ENCODE results near the gene CAPN14. TPM values are rescaled to one million over a fixed set of nuclear protein-coding genes. Genes with fewer than 3 reads are reported as not detected.

The CAPN14 gene
- total RNA-seq, 1 experiment from 2014 or later: 0.23 TPM

DNA sequence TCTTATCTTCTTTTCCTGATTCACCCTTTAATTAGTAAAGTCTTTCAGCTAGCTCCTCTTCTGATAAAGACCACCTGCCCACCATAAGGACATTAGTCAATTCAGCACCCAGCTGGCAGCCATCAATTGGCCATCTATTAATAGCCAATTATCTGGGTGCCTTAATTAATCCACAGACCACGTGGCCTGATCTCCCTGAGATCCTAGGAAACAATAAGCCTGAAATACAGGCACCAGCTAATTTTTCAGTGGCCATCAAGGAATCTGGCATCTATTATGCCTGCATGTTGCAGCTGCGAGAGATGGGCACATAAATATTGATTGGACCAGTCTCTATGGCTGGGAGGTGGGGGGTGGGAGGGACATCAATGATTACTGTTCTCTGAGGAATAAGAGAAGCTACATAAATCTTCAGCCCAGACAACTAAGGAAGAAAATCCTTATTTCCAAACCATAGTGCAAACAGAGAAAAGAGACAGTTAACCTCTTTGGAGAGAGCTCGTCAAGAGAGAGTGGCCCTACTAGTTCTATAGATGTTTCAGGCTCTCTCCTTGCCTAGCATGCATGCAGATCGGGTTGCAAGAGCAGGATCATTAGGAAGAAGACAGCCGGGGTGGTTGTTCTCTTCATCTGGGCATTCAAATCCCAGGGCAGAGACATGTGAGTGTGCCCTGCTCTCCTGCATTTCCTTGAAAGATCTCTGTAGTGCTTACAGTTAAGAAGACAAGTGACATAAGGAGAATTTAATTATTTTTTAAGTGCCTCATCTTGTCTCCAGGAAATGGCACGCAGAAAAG, 87.7 kb downstream of the CAPN14 start:
- Mint-ChIP-seq H3K9me3 (ENCODE audit: unreplicated experiment) (no peaks in the 10 kb centered on the region), H3K36me3 (ENCODE audit: insufficient read depth, unreplicated experiment) (no peaks in the 10 kb centered on the region), H3K27ac (ENCODE audit: unreplicated experiment) (no peak overlapping the region), H3K4me1 (ENCODE audit: low read depth, unreplicated experiment) (no peaks in the 10 kb centered on the region), H3K4me3 (ENCODE audit: unreplicated experiment) (no peak overlapping the region), H3K27me3 (ENCODE audit: insufficient read depth, unreplicated experiment) (peaks cover 18% of the 10 kb centered on the region)
- ChIA-PET POLR2A (no interaction called here), CTCF (interaction anchor here (1.0 kb wide), 1 partner anchor 418 kb away, joined by 3 read pairs; no protein-coding TSS in a partner anchor)
- DNase-seq: no peak
- Histone ChIP-seq H3K4me1 (no peaks in the 10 kb centered on the region), H3K36me3 (ENCODE audit: control insufficient read depth, insufficient read depth, low read length) (no peaks in the 10 kb centered on the region), H3K27me3 (replicated peaks; ENCODE audit: control insufficient read depth, insufficient read depth, low read length) (no peaks in the 10 kb centered on the region; the same call in 1 of the 2 replicates), H3K4me3 (ENCODE audit: low read depth, low read length) (no peak overlapping the region), H3K9me3 (no peaks in the 10 kb centered on the region)
- intact Hi-C loops (cut with micrococcal nuclease; ENCODE audit: unreplicated experiment): no loop called here
- TF ChIP-seq, protein P1, sequence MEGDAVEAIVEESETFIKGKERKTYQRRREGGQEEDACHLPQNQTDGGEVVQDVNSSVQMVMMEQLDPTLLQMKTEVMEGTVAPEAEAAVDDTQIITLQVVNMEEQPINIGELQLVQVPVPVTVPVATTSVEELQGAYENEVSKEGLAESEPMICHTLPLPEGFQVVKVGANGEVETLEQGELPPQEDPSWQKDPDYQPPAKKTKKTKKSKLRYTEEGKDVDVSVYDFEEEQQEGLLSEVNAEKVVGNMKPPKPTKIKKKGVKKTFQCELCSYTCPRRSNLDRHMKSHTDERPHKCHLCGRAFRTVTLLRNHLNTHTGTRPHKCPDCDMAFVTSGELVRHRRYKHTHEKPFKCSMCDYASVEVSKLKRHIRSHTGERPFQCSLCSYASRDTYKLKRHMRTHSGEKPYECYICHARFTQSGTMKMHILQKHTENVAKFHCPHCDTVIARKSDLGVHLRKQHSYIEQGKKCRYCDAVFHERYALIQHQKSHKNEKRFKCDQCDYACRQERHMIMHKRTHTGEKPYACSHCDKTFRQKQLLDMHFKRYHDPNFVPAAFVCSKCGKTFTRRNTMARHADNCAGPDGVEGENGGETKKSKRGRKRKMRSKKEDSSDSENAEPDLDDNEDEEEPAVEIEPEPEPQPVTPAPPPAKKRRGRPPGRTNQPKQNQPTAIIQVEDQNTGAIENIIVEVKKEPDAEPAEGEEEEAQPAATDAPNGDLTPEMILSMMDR (IDR thresholded peaks at IDR 0.05; ENCODE audit: insufficient read depth in 1 of 2, low read depth in 1 of 2, low read length in 1 of 2, severe bottlenecking in 1 of 2, unreplicated experiment in 1 of 2): no peak
- no TSS peak for BruUV-seq (replicated peaks)

DNA sequence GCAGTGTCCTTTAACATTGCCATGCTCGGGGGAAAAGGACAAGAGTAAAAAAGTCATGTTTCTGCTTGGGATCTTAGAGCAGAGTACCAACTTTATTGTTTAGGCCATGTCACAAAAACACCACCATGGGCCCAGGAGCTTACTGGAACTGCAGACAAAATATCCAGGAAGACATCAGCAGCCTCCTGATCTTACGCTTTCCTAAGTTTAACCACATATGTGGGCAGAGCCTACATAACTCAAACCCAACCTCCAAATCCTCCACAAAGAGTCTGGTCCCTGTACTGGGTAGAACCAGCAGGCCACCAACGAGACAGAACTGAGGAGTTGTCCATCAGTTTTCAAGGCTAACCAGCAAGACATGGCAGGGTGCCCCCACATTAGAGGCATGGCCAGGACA, 89.4 kb downstream of the CAPN14 start:
- Mint-ChIP-seq H3K27me3 (ENCODE audit: insufficient read depth, unreplicated experiment) (peaks cover 22% of the 10 kb centered on the region), H3K27ac (ENCODE audit: unreplicated experiment) (no peak overlapping the region), H3K36me3 (ENCODE audit: insufficient read depth, unreplicated experiment) (no peaks in the 10 kb centered on the region), H3K9me3 (ENCODE audit: unreplicated experiment) (no peaks in the 10 kb centered on the region), H3K4me3 (ENCODE audit: unreplicated experiment) (no peak overlapping the region), H3K4me1 (ENCODE audit: low read depth, unreplicated experiment) (no peaks in the 10 kb centered on the region)
- Histone ChIP-seq H3K4me3 (ENCODE audit: low read depth, low read length) (no peak overlapping the region), H3K27me3 (replicated peaks; ENCODE audit: control insufficient read depth, insufficient read depth, low read length) (no peaks in the 10 kb centered on the region; the same call in 1 of the 2 replicates), H3K9me3 (no peaks in the 10 kb centered on the region), H3K4me1 (no peaks in the 10 kb centered on the region), H3K36me3 (ENCODE audit: control insufficient read depth, insufficient read depth, low read length) (no peaks in the 10 kb centered on the region)
- no peak for DNase-seq
- TF ChIP-seq, protein P1 (IDR thresholded peaks at IDR 0.05; ENCODE audit: insufficient read depth in 1 of 2, low read depth in 1 of 2, low read length in 1 of 2, severe bottlenecking in 1 of 2, unreplicated experiment in 1 of 2): no peak
- intact Hi-C loops (cut with micrococcal nuclease; ENCODE audit: unreplicated experiment): no loop called here
- CTCF ChIA-PET: no interaction called here
- POLR2A ChIA-PET: no interaction called here
- no TSS peak for BruUV-seq (replicated peaks)

DNA sequence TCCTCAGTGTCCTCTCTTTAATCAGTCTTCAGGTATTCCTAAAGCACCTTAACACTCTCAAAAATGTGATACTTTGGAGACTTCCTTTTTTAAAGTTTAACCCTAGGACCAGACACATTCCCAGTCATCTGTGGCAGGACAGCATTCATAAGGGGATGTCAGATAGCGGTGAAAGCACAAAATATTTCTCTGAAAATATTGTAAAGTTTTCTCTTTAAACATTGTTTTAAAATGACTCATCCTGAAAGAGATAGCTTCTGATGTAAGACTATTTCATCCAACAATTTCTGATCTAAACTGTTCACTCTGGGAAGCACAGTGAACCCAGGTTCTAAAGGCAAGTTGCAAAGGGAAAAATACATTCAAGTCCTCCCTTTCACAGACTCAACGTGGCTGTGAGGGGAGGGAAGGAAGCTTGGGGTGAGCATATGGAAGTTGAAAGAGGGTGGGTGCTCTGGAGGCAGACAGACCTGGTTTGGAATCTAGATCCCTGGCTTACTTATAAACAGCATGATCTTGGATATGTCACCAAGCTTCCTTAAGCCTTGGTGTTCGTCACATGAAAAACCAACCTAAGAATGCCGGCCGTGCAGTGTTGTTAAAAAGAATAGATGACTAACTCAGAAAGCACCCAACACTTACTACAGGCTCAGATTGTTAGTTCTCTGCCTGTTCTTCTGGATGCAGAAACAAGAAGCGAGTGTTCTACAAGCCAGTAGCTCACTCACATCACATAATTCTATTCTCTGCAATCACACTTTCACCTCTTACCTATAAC, 91.2 kb downstream of the CAPN14 start:
- no peak overlapping the region for H3K4me3 Mint-ChIP-seq (ENCODE audit: unreplicated experiment)
- DNase-seq: no peak

More for the DNA sequence above, 91.2 kb downstream of the CAPN14 start:
- Mint-ChIP-seq H3K9me3 (ENCODE audit: unreplicated experiment) (no peaks in the 10 kb centered on the region), H3K36me3 (ENCODE audit: insufficient read depth, unreplicated experiment) (no peaks in the 10 kb centered on the region), H3K27ac (ENCODE audit: unreplicated experiment) (no peak overlapping the region), H3K27me3 (ENCODE audit: insufficient read depth, unreplicated experiment) (peaks cover 15% of the 10 kb centered on the region), H3K4me1 (ENCODE audit: low read depth, unreplicated experiment) (no peaks in the 10 kb centered on the region)
- intact Hi-C loops (cut with micrococcal nuclease; ENCODE audit: unreplicated experiment): no loop called here
- no TSS peak for BruUV-seq (replicated peaks)
- TF ChIP-seq, protein P1 (IDR thresholded peaks at IDR 0.05; ENCODE audit: insufficient read depth in 1 of 2, low read depth in 1 of 2, low read length in 1 of 2, severe bottlenecking in 1 of 2, unreplicated experiment in 1 of 2): no peak
- ChIA-PET CTCF (no interaction called here), POLR2A (no interaction called here)
- H3K4me1 ChIP-seq: no peaks in the 10 kb centered on the region
- no peaks in the 10 kb centered on the region for H3K9me3 ChIP-seq
- H3K4me3 ChIP-seq (ENCODE audit: low read depth, low read length): no peak overlapping the region
- no peaks in the 10 kb centered on the region; the same call in 1 of the 2 replicates for H3K27me3 ChIP-seq (replicated peaks; ENCODE audit: control insufficient read depth, insufficient read depth, low read length)
- no peaks in the 10 kb centered on the region for H3K36me3 ChIP-seq (ENCODE audit: control insufficient read depth, insufficient read depth, low read length)
